T-helper 1 cell (primary cell): ENCODE data around the gene PKHD1.

ENCODE experiments used
- DNase-seq, 5 donors: peaks; one replicate each; pipeline ENCODE4 v3.0.0-alpha.2; 2012 to 2020

The PKHD1 gene

DNA sequence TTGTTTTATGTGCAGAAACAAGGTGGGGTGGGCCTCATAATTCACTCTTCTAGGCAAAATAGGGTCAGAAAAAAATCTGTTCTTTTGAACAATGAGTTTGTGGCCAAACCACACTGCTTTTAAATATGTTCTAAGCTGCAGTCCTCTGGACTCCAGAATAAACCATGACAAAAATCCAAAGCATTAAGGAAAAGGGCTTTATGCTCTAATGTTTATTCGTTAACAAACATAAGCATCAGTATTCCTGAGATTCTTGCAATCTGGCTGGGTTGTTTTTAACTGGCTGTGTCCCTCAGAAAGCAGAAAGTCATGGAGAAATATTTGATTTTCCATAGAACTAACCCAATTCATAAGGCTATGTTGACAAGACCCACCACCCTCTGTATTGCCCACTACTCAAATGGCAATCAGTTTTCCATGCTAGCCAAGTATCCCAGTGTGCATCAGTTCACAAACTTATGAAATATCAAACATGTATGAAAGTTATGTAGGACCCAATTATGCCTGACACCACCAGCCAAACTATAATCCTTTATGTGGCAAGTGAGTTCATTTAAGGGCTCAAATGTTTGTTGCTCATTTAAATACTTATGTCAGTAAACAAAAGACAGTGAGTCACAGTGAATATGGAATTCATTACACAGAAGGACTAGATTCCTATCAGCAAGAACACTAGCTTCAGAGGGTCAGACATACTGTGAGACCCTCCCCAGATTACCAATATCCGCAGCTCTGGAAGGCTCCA, 45.1 kb downstream of the PKHD1 start:
- DNase-seq, result no peak

DNA sequence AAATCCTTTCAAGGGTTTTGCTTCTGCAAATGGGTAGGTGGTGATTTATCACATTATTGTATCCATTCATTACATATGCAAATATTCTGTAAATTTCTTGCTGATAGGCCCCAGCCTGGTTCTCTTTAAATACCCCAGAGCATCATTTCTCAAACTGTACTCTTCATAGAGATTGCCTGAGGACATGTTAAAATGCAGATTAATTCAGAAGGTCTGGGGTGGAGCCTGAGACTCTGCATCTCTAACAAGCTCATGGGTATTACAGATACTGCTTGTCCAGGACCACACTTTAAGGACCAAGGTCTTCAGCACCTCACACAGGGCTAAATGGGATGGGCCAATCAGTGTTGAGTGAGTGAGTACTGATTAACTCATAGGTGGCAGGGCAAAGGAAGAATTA, 46.3 kb downstream of the PKHD1 start:
- no peak for DNase-seq

DNA sequence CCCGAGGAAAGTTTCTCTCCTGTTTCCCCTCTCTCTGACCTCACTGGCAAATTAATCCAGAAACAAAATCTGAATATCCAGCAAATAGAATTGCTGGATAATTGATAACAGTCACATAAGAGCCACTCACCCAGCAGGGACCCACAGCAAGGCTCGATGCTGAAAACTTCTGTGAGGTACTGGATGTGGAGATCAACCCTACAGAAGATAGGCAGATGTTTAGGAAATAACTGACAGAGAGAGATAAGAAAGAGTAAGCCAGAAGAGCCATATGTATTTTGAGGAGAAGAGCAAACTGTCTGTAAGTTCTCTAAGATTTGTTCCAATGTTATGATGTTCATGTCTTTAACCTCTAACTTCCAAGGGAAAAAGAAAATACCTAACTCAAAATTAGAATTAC, 59.7 kb downstream of the PKHD1 start:
- no peak for DNase-seq

DNA sequence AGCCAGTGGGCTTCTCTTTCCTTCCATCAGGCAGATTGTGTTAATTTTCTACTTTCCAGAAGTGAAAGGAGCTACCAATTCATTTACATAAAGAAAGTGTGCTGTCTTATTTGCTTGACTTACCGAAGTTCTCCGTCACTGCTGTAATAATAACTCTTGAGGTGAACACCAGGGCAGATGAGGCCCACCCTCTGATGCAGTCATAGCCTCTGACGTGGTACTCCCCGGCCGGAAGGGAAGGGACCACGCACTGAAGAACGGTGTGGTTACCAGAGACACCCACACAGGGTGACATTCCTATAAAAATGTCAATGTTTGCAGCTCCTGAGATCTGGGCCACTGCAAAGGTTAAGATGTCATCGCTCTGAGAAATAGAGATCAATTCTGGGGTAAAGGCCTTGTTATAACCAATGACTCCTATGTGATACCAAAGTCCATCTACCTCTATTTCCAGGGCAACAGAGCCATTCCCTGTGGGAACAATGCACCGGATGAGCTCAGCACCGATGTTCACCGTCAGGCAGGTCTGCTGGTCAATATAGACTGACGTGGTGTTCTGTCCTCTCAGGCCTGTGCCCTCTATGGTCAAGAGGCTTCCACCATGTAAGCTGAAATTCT, 62.9 kb downstream of the PKHD1 start:
- DNase-seq, result no peak

DNA sequence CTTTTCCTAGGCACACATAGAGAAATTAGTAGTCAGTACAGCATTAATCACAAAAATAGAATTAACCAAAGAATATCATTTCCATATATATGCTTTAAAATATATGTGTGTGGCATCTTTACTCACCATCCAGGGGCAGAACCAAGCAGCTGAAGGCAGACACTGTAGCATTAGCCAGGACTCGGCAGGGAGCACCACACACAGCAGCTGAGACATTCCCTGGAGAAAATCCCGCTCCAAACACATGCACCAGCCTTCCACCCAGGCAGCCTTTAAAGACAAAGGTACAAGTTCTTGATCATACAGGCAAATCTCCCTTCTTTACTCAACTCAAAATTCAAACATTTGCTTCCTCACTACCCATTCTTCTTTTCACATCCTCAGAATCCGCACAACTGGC, 64.7 kb downstream of the PKHD1 start:
- DNase-seq, result no peak

DNA sequence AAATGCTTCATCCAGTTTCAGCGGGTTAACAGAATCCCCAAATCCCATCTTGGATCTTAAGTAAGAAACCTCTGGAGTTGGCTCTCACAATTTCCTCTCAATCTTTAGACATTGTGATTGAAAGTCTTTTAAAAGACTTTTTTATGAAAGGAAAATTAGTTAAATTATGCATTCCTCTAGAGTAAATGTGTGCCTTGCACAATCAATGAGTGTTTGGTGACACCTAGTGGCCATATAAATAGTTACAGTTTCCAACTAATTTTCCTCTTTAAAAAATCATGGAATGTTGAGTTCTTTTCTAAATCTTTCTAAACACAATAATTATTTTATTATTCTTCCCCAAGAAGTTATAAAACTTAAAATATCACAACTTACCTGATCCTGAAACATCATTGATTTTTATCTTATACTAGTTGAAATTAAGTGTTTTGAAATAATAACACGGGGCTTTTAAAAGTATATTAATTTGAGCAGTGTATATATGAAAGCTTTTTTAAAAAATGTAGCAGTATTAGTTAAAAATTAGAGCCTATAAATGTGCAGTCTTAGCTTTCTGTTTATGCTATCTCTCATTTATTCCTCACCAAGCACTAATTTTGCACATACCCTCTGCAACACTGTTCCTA, 66.4 kb downstream of the PKHD1 start:
- no peak for DNase-seq

DNA sequence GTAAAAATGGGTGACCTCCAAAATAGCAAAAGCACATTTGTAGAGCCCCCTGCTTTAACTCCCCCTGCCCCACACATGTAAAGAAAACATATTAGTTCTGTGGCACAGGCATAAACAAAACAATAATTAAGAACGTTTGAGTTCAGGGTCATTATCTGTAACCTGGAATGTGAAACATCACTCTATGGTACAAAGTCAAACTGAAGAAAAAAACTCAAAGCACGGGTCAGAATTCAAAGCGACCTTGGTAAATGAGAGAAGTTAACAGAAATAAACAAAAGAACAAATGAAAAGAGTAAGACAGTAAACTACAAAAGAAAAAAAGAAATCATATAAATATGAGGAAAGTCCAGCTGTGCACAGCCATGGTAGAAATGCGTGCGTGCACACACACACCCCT, 67.5 kb downstream of the PKHD1 start:
- no peak for DNase-seq

DNA sequence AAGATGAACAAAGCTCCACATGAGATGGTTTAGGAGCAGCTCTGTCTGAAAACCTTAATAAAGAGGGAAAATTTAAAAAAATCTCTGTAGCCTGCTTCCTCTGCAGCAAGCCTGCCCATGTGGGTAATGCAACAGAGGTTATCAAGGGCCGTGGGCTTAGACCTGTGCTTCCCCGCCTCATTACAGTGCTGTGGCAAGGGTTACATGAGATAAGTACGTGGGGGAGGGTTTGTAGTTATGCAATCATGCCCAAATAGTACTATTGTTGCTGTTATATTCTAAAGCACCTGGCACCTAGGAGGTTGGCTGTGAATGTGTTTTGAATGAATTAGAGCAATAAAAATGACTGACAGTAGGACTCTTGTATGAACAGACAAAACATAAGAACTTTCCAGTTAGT, 68.3 kb downstream of the PKHD1 start:
- no peak for DNase-seq

DNA sequence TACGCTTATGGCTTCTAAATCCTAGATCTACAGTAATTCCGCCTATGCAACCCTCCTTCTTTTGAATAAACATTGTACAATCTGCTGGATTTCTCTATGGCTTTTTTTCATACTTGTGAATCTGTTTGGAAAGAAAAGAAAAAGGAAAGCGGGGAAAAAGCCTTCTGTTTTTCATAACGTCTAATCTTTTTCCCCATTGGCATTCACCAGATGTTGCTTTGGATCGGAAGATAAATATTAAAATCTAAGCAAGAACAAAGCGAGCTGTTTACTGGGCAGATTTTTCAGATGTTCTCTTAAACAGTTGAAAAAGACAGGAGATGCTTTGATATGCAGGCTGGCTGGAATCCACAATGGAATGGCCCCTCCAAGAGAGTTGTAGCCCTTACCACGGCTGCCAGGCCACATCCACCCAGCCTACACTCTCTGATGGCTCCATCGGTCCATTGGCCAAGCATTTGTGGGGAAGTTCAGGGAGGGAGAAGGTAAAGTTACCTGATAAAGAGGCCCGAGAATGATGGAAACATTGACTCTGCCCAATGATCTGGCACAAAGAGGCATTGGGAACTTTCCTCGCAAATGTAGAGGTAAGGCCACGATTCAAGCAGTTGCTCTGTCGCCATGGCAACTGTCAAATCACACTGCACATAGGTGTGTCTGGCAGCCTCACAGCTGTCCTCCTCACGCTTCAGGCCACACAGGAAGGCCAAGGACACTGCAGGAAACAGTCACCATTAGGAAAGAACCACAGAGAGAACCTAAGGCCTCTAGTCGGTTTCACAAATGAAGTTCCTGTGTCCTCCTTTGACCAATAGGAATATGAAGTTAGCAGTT, 70.3 kb downstream of the PKHD1 start:
- no peak for DNase-seq

DNA sequence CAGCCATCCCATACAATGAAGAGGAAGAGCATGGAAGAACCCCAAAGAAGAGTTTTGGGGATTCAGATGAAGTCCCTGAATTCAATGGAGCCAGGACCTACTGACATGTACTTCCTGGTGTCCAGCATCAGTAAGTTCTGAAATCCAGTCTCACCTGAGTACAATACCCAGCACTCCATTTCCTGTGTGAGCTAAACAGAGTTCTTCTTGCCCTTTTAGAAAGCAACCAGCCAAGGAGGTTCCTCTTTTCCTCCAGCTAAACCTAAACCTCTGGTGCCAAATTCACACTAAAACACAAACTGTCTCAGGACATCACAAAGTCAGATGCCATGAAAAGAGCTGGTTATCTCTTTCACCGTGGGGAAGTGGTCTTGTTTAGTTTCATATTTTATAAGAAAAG, 71.5 kb downstream of the PKHD1 start:
- DNase-seq, result no peak

DNA sequence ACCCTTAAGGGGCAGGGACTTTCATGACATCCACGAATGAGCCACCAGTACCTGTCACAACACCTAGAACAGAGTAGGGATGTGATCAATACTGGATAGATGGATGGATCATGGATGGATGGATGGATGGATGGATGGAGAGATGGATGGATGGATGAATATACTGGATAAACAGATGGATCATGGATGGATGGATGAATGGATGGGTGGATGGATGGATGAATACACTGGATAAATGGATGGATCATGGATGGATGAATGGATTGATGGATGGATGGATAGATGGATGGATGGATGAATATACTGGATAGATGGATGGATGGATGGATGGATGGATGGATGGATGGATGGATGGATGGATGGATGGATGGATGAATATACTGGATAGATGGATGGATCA, 73.0 kb downstream of the PKHD1 start:
- no peak for DNase-seq

DNA sequence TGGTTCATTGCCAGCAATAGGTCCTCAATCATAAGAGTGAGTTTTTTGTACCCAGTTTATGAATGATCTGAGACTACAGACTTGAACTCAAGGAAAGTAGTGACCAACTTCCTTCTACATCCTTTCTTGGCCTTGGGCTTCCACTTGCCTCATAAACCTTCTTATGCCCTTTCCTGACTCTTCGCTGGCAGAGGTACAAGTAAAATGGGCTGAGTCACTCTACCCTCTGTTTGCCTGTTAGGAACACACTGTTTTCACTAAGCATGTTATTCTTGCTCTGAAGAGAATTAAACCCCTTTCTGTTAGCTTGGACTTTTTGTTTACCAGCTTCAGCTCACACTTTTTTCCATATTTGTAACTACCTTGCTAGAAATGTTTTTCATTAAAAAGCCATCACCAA, 74.4 kb downstream of the PKHD1 start:
- DNase-seq, result no peak

DNA sequence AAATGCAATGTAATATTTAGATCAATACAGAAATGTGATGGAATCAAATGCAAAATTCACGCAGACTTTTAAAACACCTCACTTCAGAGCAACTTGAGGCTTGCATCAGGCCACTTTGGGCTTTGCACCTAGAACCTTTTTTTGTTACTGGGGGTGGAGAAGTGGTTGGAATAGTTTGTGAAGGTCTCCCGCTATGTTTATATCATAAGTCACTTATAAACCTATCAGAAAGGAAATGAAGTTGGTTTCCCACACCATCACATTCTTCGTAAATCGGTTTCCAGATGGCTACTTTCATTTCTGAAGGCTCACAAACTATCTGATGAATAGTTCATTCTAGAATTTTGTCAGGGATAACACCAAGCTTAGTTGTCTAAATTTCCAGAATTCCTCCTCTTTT, 74.8 kb downstream of the PKHD1 start:
- DNase-seq, result no peak

DNA sequence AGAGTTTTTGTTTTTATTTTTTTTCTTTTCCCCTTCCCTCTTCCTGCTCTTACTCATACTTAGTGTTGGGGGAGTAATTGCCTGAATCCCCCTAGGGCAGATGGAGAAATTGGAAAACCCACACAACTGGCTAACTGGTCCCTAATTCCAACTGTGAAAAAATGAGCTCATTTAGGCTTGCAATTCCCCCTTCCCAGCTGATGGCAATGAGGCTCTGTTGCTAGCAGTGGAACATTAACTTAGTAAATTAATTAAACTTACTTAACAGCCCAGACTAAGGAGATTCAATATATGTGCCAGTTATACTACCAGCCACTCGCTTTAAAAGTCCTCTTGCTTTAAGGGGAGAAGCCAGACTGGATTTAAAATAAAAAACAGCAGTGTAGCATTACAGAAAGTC, 76.6 kb downstream of the PKHD1 start:
- no peak for DNase-seq

DNA sequence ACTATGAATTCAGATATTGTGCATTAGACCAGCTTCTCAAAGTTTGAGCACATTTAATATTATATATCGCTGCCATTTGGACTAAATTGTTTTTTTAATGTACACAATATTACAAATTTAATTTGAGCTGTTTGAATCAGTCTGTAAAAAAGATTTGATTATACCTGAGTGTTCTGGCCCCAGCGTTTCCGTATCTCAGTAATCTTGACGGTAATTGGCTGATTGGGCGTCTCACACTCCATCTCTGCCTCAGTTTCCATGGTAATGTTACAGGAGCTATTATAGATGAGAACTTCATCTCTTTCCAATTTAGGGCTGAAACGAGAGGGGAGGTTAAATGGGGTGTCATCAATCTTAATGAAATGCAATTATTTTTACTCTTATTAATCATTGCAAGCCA, 77.3 kb downstream of the PKHD1 start:
- no peak for DNase-seq

DNA sequence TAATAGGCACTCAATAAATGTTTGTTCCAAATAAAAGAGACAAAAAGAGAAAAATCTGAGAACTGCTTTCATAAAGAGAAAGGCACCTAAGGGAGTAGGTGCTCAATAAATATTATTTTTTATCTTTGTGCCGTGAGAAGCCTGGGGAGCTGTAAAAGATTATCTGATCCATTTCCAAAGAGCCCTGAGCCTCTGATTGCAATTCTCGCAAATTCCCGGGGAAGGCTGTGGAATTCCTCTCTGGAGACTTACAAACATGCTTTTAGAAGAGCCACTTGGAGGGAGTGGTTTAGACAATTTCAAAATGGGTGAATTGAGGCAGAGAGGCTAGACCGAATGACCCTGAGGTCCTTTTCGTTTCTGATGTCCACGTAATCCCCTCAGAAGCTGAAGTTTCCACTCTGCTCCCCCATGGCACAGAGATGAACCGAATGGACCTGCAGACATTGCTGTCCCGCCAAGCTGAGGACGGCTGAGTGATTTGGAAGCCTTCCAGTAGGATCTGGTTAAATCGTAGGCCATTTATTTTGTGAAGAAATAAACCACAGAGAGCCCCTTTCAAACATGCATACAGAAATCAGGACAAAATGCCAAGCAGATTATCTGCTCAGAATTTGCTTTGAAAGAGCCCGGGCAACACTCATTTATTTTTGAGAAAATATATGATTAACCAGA, 77.8 kb downstream of the PKHD1 start:
- DNase-seq, result no peak

DNA sequence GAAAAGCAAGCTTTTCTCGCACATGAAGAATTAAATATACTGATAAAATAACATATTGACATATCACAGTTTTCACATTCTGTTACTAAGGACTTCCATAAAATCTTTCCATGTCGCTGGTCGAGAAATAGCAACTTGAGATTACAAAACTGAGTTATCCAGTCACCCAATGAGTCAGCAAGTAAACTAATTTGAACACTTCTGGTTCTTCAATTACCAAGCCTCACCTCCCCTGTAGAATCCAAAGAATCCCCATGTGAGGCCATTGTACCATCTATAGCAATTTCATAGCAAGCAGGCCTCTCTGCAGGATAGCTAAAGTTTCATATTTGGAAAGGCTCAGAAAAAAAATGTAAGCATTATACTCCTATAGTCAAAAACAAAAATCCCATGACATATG, 87.3 kb downstream of the PKHD1 start:
- DNase-seq, result no peak

DNA sequence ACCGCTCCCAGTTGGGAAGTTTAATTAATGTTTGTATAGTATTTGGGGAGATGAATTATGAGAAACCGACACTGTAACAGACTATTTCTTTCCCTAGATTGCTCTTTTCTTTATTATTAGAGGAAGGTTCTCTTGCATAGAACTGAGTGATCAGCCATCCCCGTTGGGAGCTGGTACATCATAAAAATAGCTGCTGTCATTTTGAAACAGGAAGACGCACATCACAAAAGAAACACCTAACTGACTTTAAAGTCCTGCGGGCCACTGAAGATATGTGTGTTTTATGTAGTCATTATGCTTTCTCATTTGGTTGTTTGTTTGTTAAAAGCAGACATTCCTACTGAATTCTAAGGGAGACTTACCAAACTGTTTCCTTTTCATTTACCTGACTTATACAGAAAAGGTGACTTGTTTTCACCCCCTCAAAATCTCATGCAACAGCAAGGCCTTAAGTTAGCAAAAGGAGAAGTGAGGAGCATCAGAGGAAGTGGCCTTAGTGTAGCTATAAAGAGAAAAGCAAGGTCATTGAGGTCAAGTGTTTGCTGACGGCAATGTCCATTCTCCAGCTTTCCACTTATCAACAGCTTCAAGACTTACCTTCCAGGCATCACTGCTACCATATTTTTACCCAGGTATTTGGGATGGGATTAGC, 91.0 kb downstream of the PKHD1 start:
- DNase-seq, result no peak

DNA sequence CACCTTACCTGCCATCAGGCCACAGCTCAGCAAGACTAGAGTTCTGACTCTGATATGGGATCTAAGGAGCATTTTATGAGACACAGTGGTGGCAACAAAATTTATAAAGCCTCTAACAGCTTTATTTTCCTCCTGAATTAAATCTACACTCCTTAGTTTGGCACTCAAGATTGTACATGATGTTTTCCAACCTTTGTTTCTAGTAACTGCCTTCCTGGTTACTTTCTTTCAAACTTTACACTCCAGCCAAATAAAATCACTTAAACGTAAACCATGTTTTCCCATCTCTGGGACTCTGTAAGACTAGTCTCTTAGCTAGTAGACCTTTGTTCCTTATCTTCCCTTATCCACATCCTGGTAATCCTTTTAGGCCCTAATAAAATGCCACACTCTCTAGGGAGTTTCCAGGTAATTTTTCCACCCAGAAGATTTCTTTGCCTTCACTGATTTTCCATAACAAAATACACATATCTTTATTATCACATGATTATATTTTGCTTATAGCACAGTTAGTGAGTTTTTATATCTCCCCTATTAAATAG, 92.1 kb downstream of the PKHD1 start:
- DNase-seq, result no peak

DNA sequence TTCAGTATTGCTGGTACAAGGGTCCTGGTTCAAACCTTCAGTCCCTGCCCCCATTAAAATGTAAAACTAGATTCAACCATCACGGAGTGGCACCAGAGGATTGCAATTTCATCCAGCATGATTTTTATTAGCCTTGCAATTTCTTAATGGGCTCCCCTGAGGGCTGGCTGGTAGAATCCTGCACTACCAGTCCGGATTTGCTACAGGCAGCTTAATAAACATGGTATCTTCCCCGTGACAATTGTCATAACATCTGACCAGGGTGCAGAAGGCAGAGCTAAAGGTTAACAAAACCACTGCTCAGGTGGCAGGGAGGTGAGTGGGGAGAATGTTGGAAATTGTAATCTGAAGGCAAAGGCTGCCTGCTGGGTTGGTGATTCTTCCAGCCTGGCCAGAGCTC, 94.5 kb downstream of the PKHD1 start:
- no peak for DNase-seq

DNA sequence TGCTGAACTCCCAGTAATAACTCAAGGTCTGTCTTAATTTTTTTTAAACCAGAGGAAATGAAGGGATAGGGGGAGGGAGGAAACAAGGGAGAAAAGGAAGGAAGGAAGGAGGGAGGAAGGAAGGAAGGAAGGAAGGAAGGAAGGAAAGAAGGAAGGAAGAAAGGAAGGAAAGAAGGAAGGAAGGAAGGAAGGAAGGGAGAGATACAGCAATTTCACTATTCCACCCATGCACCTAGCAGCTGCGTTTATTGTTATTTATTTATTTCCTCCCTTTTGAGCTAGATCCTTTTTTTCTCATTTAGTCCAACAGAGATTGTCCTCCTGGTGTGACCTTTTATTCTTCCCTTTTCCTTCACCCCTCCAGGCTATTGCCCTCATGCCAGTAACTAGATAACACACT, 97.6 kb downstream of the PKHD1 start:
- no peak for DNase-seq

DNA sequence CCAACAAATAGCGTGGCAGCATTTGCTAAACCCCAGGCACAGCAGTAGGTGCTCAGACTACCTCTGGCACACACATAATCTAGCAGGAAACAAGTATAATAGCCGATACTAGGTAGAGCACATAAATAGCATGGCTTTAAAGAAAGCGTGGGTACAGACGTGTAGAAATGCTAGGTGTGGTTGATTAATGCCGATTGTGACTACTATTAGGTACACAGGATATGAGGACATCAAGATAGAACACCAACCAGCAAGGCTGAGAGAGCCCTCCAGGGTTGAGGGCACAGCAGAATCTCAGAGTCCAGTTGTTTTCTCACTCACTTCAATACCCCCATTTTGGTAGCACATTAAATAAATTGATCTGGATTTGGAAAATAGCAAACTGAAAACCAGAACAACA, 100.5 kb downstream of the PKHD1 start:
- no peak for DNase-seq
